Tibial nerve (tissue), 4 donors: ENCODE results near the gene SHPK. TPM values are rescaled to one million over a fixed set of nuclear protein-coding genes. Genes with fewer than 3 reads are reported as not detected.

Source experiments
- DNase-seq, 2 donors: peaks; one replicate each; pipeline ENCODE4 v3.0.0-alpha.2; 2019; ENCODE audit warnings: low spot score in 2 of 2
- H3K27ac ChIP-seq, 4 donors: fragments of 200-600 bp; sonication (generic) in 3 of 4; one replicate each; pipeline ENCODE4 v1.5.1; 2017 to 2019; ENCODE audit warnings: mild to moderate bottlenecking in 1 of 4
- H3K27me3 ChIP-seq, 2 donors: fragments of 200-600 bp; sonication (generic) in 1 of 2; one replicate each; pipeline versions ENCODE4 v1.5.1 to v1.6.0; 2017 to 2019
- H3K36me3 ChIP-seq, 3 donors: fragments of 200-600 bp; sonication (generic); one replicate each; pipeline ENCODE4 v1.5.1; 2018 to 2019
- H3K4me1 ChIP-seq, 4 donors: fragments of 200-600 bp; sonication (generic) in 3 of 4; one replicate each; pipeline ENCODE4 v1.5.1; 2017 to 2019
- H3K4me3 ChIP-seq, 4 donors: fragments of 200-600 bp; sonication (generic) in 3 of 4; one replicate each; pipeline ENCODE4 v1.5.1; 2017 to 2019; ENCODE audit warnings: mild to moderate bottlenecking in 1 of 4, moderate library complexity in 1 of 4
- H3K9me3 ChIP-seq, 4 donors: fragments of 200-600 bp; sonication (generic) in 3 of 4; one replicate each; pipeline ENCODE4 v1.5.1; 2017 to 2019
- CTCF ChIP-seq, 5 experiments: fragments of 200-600 bp in 3 of 5; fragments of 450-650 bp in 2 of 5; sonication (generic) in 3 of 5; IDR thresholded peaks; one replicate each; pipeline ENCODE4 v1.5.1; 2016 to 2019; ENCODE audit warnings: antibody characterized with exemption in 5 of 5, mild to moderate bottlenecking in 3 of 5, moderate library complexity in 2 of 5
- EP300 ChIP-seq, 2 donors: sonication (generic); formaldehyde crosslinking; IDR thresholded peaks; one replicate each; pipeline ENCODE4 v1.6.1; 2017; ENCODE audit warnings: antibody characterized with exemption in 2 of 2, mild to moderate bottlenecking in 1 of 2
- POLR2A ChIP-seq, 2 donors: fragments of 450-650 bp; IDR thresholded peaks; one replicate each; pipeline ENCODE4 v1.6.1; 2017; ENCODE audit warnings: antibody characterized with exemption in 2 of 2, mild to moderate bottlenecking in 2 of 2, moderate library complexity in 2 of 2
- WGBS, 2 donors: methylation state at CpG; one replicate each; pipeline ENCODE4 v1.1.5; 2018; 5-methylcytosine and 5-hydroxymethylcytosine counted together
- total RNA-seq, 4 donors: library from RNA; depleted of rRNA; stranded (reverse); fragments of >200 nt; gene quantifications; one replicate each; pipeline ENCODE4 v1.1.0, GENCODE V29; 2016

SHPK gene
- total RNA-seq, 4 donors from 2014 or later = 17.5 to 29.6 (median 22.5) TPM

GRCh38 chr17:3573246-3574100, 62.6 kb downstream of the SHPK start:
- 89% methylated on average over 18 to 19 of the region's 22 CpGs for WGBS, 2 donors

DNA sequence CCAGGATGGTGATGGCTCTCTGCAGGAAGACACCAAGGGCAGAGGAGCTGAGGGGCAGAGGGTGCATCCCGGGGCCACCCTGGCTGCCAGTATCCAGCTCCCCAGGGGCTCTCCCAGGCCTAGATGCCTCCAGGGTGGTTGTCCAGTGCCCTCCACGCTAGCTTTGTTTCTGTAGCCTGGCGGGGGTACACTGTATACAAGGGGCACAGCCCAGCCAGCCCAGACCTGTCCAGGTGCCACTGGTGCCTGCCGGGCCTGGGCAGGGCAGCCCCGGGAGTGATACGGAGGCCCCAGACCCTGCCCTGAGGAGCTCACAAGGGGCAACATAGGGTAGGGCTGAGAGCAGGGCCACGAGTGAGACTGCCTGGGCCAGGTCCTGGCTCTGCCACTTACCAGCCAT, 63.8 kb downstream of the SHPK start:
- H3K9me3 ChIP-seq = no peaks in the 10 kb centered on the region
- 93 to 96% methylated on average over 5 to 6 of the region's 7 CpGs for WGBS, 2 donors
- TF ChIP-seq EP300 (IDR thresholded peaks at IDR 0.05) (no peak), POLR2A (IDR thresholded peaks at IDR 0.05) (no peak), CTCF (IDR thresholded peaks at IDR 0.05) (no peak)
- H3K36me3 ChIP-seq = peaks cover 0 to 92% (median 4%) of the 10 kb centered on the region in 3 donors
- DNase-seq = no peak
- no peaks in the 10 kb centered on the region for H3K27me3 ChIP-seq
- no peak overlapping the region for H3K4me3 ChIP-seq
- no peak overlapping the region for H3K27ac ChIP-seq
- no peaks in the 10 kb centered on the region for H3K4me1 ChIP-seq

More at GRCh38 chr17:3573246-3574100, 62.6 kb downstream of the SHPK start:
- no peak for DNase-seq
- TF ChIP-seq CTCF (IDR thresholded peaks at IDR 0.05) = no peak
- TF ChIP-seq EP300 (IDR thresholded peaks at IDR 0.05) = no peak
- no peak for TF ChIP-seq POLR2A (IDR thresholded peaks at IDR 0.05)
- Histone ChIP-seq H3K27me3 (no peaks in the 10 kb centered on the region), H3K36me3 (peaks cover 0 to 93% (median 4%) of the 10 kb centered on the region in 3 donors), H3K4me3 (no peak overlapping the region), H3K27ac (no peak overlapping the region), H3K4me1 (no peaks in the 10 kb centered on the region), H3K9me3 (no peaks in the 10 kb centered on the region)

DNA sequence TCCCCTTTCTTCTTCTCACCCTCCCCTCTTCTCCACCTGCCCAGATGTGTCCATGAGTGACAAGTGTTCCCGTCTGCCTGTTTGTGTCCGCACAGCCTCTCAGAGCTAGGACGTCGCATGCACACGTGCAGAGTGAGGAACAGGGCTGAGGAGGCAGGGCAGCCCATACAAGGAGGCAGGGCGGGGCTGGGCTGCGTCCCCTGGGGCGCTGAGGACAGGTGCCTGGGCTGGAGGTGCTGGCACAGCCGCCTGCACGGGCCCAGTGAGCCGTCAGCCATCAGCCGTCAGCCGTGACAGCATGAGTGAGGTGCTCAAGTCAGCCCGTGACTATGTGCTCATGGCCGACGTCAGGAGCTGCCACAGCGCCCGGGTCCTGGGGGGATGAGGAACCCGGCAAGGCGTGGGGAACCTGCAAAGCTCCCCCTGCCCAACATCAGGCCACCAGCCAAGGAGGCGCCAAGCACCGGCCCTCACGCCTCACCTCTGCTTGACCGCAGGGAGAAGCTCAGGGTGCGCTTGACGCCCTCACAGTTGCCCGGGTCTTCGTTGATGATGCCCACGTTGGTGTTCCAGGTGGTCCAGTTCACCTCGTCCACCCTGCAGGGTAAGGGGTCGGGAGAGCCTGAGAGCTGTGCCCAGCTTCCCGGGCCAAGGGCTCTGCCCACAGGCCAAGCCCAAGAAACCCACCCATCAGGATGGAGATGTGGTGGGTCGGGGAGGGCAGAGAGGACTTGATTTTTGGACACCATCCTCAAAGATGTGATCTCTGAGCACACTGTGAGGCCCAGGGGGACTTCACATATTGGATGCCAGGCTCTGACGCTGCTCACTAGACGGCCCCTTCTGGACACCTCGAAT, 64.8 kb downstream of the SHPK start:
- Histone ChIP-seq H3K4me3 (no peak overlapping the region), H3K27me3 (no peaks in the 10 kb centered on the region), H3K36me3 (peaks cover 0 to 94% (median 4%) of the 10 kb centered on the region in 3 donors), H3K27ac (no peak overlapping the region), H3K4me1 (no peaks in the 10 kb centered on the region), H3K9me3 (no peaks in the 10 kb centered on the region)
- TF ChIP-seq EP300 (IDR thresholded peaks at IDR 0.05) (no peak), POLR2A (IDR thresholded peaks at IDR 0.05) (no peak), CTCF (IDR thresholded peaks at IDR 0.05) (no peak)
- DNase-seq = no peak
- 92 to 95% methylated on average over 28 of the region's 36 CpGs for WGBS, 2 donors

DNA sequence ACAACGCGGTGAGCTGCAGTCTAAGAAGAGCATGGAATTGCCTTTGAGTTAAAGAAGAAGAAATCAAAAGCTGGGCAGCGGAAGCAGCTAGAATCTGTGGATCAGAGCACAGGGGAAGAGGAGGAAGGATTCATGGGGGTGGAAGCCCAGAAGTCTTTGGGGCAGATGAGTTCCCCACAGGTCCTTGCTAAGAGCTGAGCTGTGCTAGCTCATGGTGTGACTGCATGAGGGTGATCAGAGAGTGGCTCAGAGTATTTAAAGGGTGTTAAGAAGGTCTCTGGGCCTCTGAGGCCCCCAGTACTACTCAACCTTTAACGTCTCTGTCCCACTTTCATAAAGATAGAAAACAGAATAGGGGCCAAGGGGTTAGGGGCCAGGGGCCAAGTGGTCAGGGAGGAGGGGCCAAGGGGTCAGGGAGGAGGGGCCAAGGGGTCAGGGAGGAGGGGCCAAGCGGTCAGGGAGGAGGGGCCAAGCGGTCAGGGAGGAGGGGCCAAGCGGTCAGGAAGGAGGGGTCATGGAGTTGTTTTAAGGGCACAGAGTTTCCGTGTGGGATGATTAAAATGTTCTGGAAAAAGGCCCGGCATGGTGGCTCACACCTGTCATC, 66.4 kb downstream of the SHPK start:
- Histone ChIP-seq H3K27ac (no peak overlapping the region), H3K4me1 (no peaks in the 10 kb centered on the region), H3K36me3 (peaks cover 0 to 91% (median 8%) of the 10 kb centered on the region in 3 donors), H3K4me3 (no peak overlapping the region), H3K27me3 (no peaks in the 10 kb centered on the region), H3K9me3 (no peaks in the 10 kb centered on the region)
- 90 to 91% methylated on average over 9 of the region's 9 CpGs for WGBS, 2 donors
- no peak for TF ChIP-seq CTCF (IDR thresholded peaks at IDR 0.05)
- no peak for TF ChIP-seq EP300 (IDR thresholded peaks at IDR 0.05)
- TF ChIP-seq POLR2A (IDR thresholded peaks at IDR 0.05) = no peak
- DNase-seq = no peak
